ENCODE measurements around the gene ARHGAP32.

DNA sequence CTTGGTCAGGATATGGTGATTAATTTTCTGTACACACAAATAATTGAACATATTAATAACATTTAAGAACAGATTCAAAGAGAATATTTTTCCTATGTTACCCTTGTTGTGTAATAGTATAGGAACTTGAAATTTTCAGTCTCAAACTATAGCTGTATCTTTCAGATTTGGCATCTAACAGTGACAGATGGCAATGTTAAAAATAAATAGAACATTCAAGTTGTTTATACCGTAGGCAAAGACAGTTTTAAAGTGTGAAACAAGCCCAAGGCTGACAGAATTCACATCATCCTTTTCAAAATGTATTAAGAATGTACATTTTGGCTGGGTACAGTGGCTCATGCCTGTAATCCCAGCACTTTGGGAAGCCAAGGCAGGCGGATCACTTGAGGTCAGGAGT is 156.9 kb downstream of the ARHGAP32 start:
- TF ChIP-seq, protein P1, sequence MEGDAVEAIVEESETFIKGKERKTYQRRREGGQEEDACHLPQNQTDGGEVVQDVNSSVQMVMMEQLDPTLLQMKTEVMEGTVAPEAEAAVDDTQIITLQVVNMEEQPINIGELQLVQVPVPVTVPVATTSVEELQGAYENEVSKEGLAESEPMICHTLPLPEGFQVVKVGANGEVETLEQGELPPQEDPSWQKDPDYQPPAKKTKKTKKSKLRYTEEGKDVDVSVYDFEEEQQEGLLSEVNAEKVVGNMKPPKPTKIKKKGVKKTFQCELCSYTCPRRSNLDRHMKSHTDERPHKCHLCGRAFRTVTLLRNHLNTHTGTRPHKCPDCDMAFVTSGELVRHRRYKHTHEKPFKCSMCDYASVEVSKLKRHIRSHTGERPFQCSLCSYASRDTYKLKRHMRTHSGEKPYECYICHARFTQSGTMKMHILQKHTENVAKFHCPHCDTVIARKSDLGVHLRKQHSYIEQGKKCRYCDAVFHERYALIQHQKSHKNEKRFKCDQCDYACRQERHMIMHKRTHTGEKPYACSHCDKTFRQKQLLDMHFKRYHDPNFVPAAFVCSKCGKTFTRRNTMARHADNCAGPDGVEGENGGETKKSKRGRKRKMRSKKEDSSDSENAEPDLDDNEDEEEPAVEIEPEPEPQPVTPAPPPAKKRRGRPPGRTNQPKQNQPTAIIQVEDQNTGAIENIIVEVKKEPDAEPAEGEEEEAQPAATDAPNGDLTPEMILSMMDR (IDR thresholded peaks at IDR 0.05) = no peak
- TF ChIP-seq POLR2A (IDR thresholded peaks at IDR 0.05) = no peak

Measured in heart left ventricle (tissue), 13 donors.